Measurements from ENCODE around the gene SRGAP1.

DNA sequence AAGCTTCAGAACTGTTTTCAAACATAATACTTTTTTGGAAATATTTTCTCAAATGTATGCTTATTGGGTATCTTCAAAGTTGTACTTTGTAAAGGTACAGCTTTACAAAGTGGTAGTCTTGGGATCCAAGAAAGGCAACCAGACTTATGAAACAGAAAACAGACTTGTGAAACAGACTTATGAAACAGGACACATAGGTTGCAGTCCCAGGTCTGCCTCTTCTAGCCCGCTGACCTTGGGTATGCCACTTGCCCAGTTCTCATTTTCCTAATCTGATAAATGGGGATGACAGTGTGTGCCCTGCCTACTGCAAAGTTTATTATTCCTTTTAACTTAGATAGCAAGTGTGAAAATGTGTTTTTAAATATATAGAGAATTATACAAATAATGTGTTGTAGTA, 263.3 kb downstream of the SRGAP1 start:
- TF ChIP-seq POLR2A (IDR thresholded peaks at IDR 0.05): no peak
- TF ChIP-seq EP300 (IDR thresholded peaks at IDR 0.05): no peak
